HUES64 (cell line): ENCODE data around the gene MYL5.
"Not testable (repeated sequence)": the region's sequence is repeated elsewhere in the genome, so short reads cannot be mapped to it uniquely, and the experiment has no call there.

Experiments used
- H3K27ac ChIP-seq: 2 replicates; pipeline ENCODE4 v1.7.0; 2013; ENCODE audit warnings: low read depth, low read length, inconsistent platforms
- H3K27me3 ChIP-seq: 2 replicates; pipeline ENCODE4 v1.6.1; 2013; ENCODE audit warnings: mild to moderate bottlenecking, low read length; ENCODE audit not compliant: insufficient read depth
- H3K36me3 ChIP-seq: 2 replicates; pipeline ENCODE4 v1.6.1; 2013; ENCODE audit warnings: mild to moderate bottlenecking, low read length; ENCODE audit not compliant: insufficient read depth
- H3K4me1 ChIP-seq: 2 replicates; pipeline ENCODE4 v1.6.1; 2013; ENCODE audit warnings: mild to moderate bottlenecking, low read length, moderate library complexity; ENCODE audit not compliant: insufficient read depth
- H3K4me3 ChIP-seq: 2 replicates; pipeline ENCODE4 v1.5.1; 2013; ENCODE audit warnings: mild to moderate bottlenecking, low read length, moderate library complexity
- H3K9ac ChIP-seq: 2 replicates; pipeline ENCODE4 v1.6.1; 2013; ENCODE audit warnings: mild to moderate bottlenecking, low read depth, low read length
- H3K9me3 ChIP-seq: 2 replicates; pipeline ENCODE4 v1.6.1; 2013; ENCODE audit warnings: low read depth, low read length; ENCODE audit not compliant: insufficient read depth
- WGBS: fragments of 150-250, 120-280 bp; methylation state at CpG from one replicate; pipeline ENCODE4 v1.1.7; 2013; ENCODE audit warnings: missing lambda C conversion rate; 5-methylcytosine and 5-hydroxymethylcytosine counted together

MYL5 gene

DNA sequence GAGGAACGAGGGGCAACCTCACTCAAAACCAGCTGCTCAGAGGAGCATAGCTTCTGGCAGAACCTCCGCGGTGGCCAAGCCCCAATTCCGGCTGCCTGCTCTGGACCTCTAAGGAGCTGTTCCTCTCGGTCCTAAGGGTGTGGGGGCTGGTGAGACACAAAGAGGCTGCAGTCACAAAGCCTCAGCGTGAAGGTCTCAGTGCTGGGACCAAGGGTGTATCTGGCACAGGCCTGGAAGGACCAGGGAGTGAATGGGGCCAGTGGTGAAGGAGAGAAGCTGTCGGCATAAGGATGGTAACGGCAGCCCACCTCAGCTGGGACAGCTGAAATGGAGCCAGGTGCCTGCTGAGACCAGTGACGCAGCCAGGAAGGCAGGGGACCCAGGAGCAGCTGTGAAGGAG lies 43.7 kb upstream of the MYL5 start:
- H3K9ac ChIP-seq, result no peak overlapping the region
- H3K27me3 ChIP-seq, result no peaks in the 10 kb centered on the region
- H3K36me3 ChIP-seq, result no peaks in the 10 kb centered on the region
- H3K4me1 ChIP-seq, result no peaks in the 10 kb centered on the region
- no peak overlapping the region for H3K4me3 ChIP-seq
- H3K9me3 ChIP-seq, result no peaks in the 10 kb centered on the region
- no peak overlapping the region for H3K27ac ChIP-seq
- WGBS, result 92% methylated on average over 9 of the region's 9 CpGs

DNA sequence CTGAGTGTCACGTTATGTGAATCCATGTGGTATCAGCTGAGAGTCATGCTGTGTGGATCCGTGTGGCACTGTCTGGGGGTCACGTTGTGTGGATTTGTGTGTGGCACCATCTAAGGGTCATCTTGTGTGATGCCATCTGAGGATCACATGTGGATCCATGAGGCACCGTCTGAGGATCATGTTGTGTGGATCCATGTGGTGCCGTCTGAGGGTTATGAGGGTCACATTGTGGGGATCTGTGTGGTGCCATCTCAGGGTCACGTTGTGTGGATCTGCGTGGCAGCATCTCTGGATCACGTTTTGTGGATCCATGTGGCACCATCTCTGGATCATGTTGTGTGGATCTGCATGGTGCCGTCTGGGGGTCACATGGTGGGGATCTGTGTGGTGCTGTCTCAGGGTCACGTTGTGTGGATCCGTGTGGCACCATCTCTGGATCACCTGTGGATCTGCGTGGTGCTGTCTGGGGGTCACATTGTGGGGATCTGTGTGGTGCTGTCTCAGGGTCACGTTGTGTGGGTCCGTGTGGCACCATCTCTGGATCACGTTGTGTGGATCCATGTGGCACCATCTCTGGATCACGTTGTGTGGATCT lies 42.0 kb upstream of the MYL5 start:
- Histone ChIP-seq H3K9me3 (no peaks in the 10 kb centered on the region), H3K27ac (no peak overlapping the region), H3K27me3 (no peaks in the 10 kb centered on the region), H3K4me3 (no peak overlapping the region), H3K4me1 (no peaks in the 10 kb centered on the region), H3K36me3 (no peaks in the 10 kb centered on the region), H3K9ac (no peak overlapping the region)
- 90% methylated on average over 16 of the region's 16 CpGs for WGBS

DNA sequence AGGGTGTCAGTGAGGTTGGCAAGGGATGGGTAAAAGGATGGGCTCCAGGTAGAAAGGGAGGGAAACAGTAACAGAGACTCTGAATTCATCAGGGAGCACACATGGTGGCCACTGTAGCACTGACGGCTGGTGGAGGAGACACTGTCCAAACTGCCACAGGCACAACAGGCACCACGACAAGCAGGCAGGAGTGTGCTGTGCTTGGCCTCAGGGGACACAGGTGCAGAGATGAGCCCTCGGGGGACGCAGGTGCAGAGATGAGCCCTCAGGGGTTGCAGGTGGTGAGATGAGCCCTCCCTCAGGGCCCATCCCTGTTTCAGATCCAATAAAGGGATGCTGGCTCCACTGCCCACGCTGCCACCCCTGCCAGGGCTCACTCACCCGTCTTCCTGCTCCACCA lies 41.4 kb upstream of the MYL5 start:
- 84% methylated on average over 6 of the region's 6 CpGs for WGBS
- no peaks in the 10 kb centered on the region for H3K9me3 ChIP-seq

GRCh38 chr4:633406-633805 lies 40.9 kb upstream of the MYL5 start:
- Histone ChIP-seq H3K27me3 (no peaks in the 10 kb centered on the region), H3K9me3 (no peaks in the 10 kb centered on the region), H3K4me1 (no peaks in the 10 kb centered on the region), H3K36me3 (no peaks in the 10 kb centered on the region), H3K27ac (no peak overlapping the region), H3K4me3 (no peak overlapping the region), H3K9ac (no peak overlapping the region)
- 80% methylated on average over 9 of the region's 9 CpGs for WGBS

More for the DNA sequence above, 41.4 kb upstream of the MYL5 start:
- Histone ChIP-seq H3K27ac (no peak overlapping the region), H3K9ac (no peak overlapping the region), H3K27me3 (no peaks in the 10 kb centered on the region), H3K36me3 (no peaks in the 10 kb centered on the region), H3K4me1 (no peaks in the 10 kb centered on the region), H3K4me3 (no peak overlapping the region)

DNA sequence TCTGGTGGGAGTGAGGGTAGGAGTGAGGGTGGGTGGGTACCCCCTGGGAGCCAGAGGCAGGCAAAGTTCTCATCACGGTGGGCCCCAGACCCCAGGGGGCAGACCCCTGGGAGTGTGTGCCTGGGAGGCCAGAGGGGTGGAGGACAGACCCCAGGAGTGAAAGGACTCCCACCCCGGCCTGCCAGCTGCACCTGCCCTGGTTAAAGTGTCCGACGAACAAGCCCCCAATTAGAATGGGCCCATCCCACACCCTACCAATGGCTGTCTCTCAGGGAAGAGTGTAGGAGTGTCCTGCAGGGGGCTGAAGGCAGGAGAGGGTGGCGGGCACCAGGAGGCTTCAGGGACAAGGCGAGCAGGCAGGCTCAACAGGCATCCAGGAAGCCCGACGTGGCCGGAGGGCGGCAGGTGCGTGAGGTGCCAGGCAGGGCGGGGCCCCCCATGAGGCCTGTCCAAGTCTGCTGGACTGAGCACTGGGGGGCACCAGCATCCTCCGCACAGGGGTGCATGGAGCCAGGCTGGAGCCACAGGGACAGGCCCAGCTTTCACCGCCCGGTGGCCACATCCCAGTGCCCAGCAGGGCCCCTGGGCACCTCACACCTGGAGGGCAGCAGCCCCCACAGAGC lies 40.3 kb upstream of the MYL5 start:
- Histone ChIP-seq H3K9me3 (no peaks in the 10 kb centered on the region), H3K9ac (no peak overlapping the region), H3K36me3 (no peaks in the 10 kb centered on the region), H3K27ac (no peak overlapping the region), H3K4me1 (no peaks in the 10 kb centered on the region), H3K27me3 (no peaks in the 10 kb centered on the region), H3K4me3 (no peak overlapping the region)
- 92% methylated on average over 13 of the region's 15 CpGs for WGBS

- no peaks in the 10 kb centered on the region for H3K27me3 ChIP-seq
- no peaks in the 10 kb centered on the region for H3K9me3 ChIP-seq
- H3K36me3 ChIP-seq, result no peaks in the 10 kb centered on the region
- no peaks in the 10 kb centered on the region for H3K4me1 ChIP-seq
- H3K27ac ChIP-seq, result no peak overlapping the region
- 90% methylated on average over 23 of the region's 23 CpGs for WGBS
- H3K9ac ChIP-seq, result no peak overlapping the region
- no peak overlapping the region for H3K4me3 ChIP-seq
These were observed 39.8 kb upstream of the MYL5 start for GRCh38 chr4:634599-634985.

GRCh38 chr4:635066-635835 lies 39.1 kb upstream of the MYL5 start:
- not testable (repeated sequence) for H3K4me1 ChIP-seq, H3K27ac ChIP-seq, H3K27me3 ChIP-seq, H3K9ac ChIP-seq, H3K36me3 ChIP-seq, H3K9me3 ChIP-seq, H3K4me3 ChIP-seq
- 94% methylated on average over 46 of the region's 46 CpGs for WGBS

DNA sequence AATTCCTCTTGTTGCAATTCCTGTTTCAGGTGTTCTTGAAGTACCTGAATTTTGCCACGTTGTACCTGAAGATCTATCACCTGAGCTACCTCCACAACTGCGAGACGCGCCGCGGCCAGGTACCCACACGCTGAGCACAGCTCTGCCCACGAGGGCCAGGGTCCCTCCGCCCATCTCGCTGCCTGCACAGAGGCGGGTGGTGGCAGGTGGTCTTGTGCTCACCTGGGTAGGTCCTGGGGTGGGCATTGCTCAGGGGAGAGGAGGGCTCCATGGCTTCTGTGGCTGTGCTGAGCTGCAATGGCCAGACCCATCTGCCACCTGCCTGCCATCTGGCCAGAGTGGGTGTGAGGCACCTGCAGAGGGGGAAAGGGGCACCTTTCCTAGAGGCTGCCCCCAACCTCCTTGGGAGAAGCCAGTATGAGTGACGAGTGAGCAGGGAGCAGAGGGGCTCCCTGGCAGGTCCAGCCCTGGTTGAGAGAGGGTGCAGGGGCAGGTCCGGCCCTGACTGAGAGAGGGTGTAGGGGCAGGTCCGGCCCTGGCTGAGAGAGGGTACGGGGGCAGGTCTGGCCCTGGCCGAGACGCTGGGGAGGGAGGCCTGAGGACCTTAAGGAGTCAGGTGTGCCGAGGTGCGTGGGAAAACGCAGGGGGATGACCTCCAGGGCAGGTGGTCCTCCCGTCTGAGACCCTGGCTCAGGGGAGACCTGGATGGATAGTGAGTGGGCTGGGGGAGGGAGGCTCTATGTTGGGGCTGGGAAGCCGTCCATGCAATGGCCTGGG lies 38.3 kb upstream of the MYL5 start:
- Histone ChIP-seq H3K27ac (no peak overlapping the region), H3K36me3 (no peaks in the 10 kb centered on the region), H3K9me3 (no peaks in the 10 kb centered on the region), H3K27me3 (no peaks in the 10 kb centered on the region), H3K9ac (no peak overlapping the region), H3K4me3 (no peak overlapping the region), H3K4me1 (no peaks in the 10 kb centered on the region)
- WGBS, result 93% methylated on average over 22 of the region's 22 CpGs

GRCh38 chr4:636628-637159 lies 37.6 kb upstream of the MYL5 start:
- Histone ChIP-seq H3K9ac (no peak overlapping the region), H3K36me3 (no peaks in the 10 kb centered on the region), H3K4me1 (no peaks in the 10 kb centered on the region), H3K4me3 (no peak overlapping the region), H3K9me3 (no peaks in the 10 kb centered on the region), H3K27me3 (no peaks in the 10 kb centered on the region), H3K27ac (no peak overlapping the region)
- 92% methylated on average over 11 of the region's 13 CpGs for WGBS

DNA sequence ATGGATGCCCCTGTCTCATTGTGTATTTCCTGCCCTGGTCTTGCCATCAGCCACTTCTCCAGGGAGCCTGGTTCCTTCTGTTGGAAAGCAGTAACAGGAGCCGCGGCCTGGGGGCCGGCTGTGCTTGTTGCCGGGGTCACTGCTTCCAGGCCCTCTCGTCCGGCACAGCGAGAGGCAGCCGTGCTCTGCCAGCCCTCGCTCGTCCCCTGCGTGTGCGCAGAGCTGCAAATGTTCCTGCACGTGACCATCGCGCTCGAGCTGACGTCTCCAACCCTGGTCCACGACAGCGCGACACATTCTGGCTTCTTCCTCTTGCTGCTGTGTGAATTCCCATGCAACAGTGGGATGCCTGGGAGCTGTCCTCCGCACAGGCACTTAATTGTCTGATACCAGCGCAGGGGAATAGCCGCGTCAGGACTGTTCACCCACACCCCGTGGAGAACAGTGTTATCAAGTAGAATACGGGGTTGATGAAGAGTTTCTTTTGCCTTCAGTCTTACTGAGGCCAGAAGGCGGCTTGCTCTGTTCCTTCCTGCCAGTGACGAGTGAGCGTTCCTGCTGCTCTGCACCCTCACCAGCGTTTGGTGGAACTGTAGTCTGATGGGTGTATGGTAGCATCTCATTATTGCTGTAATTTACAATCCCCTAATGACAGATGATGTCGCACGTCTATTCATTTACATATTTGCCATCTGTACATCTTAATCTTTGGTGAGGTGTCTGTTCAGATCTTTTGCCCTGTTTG lies 36.6 kb upstream of the MYL5 start:
- H3K9me3 ChIP-seq, result no peaks in the 10 kb centered on the region
- H3K4me1 ChIP-seq, result no peaks in the 10 kb centered on the region
- 93% methylated on average over 29 of the region's 32 CpGs for WGBS
- no peak overlapping the region for H3K27ac ChIP-seq
- no peaks in the 10 kb centered on the region for H3K27me3 ChIP-seq
- no peaks in the 10 kb centered on the region for H3K36me3 ChIP-seq
- no peak overlapping the region for H3K9ac ChIP-seq
- H3K4me3 ChIP-seq, result no peak overlapping the region
